ENCODE results near the gene SCYL1. TPM values are rescaled to one million over a fixed set of nuclear protein-coding genes. Genes with fewer than 3 reads are reported as not detected.
"Not testable (repeated sequence)": the region's sequence is repeated elsewhere in the genome, so short reads cannot be mapped to it uniquely, and the experiment has no call there.

Gene SCYL1
- polyA plus RNA-seq, 1 donor (not counting 4 experiments of a cell fraction or from before 2014, with no cell fraction given), result 31.3 TPM

DNA sequence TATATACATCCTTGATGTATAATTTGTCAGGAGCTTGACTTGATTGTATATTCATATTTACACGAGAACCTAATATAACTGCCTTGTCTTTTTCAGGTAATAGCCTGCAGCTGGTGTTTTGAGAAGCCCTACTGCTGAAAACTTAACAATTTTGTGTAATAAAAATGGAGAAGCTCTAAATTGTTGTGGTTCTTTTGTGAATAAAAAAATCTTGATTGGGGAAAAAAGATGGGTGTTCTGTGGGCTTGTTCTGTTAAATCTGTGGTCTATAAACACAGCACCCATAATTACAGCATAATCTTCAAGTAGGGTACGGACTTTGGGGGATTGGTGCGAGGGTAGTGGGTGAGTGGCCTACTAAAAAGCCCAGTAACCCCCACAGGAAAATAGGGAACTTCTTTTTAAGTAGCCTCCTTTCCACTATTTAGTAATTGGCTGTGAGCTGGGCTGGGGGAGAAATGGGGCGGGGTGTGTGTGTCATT, 18.6 kb upstream of the SCYL1 start:
- H3K27me3 ChIP-seq (ENCODE audit: control insufficient read depth, extremely low read depth, insufficient read depth, low read length), result no peaks in the 10 kb centered on the region
- DNase-seq (ENCODE audit: low read depth, low spot score) (no peak), FAIRE-seq (no peak)
- TF ChIP-seq, protein P1, sequence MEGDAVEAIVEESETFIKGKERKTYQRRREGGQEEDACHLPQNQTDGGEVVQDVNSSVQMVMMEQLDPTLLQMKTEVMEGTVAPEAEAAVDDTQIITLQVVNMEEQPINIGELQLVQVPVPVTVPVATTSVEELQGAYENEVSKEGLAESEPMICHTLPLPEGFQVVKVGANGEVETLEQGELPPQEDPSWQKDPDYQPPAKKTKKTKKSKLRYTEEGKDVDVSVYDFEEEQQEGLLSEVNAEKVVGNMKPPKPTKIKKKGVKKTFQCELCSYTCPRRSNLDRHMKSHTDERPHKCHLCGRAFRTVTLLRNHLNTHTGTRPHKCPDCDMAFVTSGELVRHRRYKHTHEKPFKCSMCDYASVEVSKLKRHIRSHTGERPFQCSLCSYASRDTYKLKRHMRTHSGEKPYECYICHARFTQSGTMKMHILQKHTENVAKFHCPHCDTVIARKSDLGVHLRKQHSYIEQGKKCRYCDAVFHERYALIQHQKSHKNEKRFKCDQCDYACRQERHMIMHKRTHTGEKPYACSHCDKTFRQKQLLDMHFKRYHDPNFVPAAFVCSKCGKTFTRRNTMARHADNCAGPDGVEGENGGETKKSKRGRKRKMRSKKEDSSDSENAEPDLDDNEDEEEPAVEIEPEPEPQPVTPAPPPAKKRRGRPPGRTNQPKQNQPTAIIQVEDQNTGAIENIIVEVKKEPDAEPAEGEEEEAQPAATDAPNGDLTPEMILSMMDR (optimal IDR thresholded peaks at IDR 0.05 in 1 of 3, IDR thresholded peaks at IDR 0.05 in 1 of 3, conservative IDR thresholded peaks at IDR 0.05 in 1 of 3; ENCODE audit: extremely low read depth in 1 of 3, insufficient read depth in 2 of 3, low read length in 3 of 3), result no peak
- no peak for TF ChIP-seq EZH2 (IDR thresholded peaks at IDR 0.05; ENCODE audit: low read length)
- peaks cover 27% of the 10 kb centered on the region for H4K20me1 ChIP-seq (ENCODE audit: control insufficient read depth, extremely low read depth, insufficient read depth, low read length)
- H3K4me1 ChIP-seq (ENCODE audit: control insufficient read depth, extremely low read depth, insufficient read depth, low read length), result peaks cover 14% of the 10 kb centered on the region
- H3K4me3 ChIP-seq (ENCODE audit: control insufficient read depth in 2 of 3, extremely low read depth in 1 of 3, insufficient read depth in 2 of 3, low read depth in 1 of 3, low read length in 3 of 3), result no peak overlapping the region
- H2AFZ ChIP-seq (ENCODE audit: control insufficient read depth, low read length), result no peak overlapping the region
- H3K36me3 ChIP-seq (ENCODE audit: control insufficient read depth in 2 of 2, extremely low read depth in 1 of 2, insufficient read depth in 2 of 2, low read length in 2 of 2), result peaks cover 3 to 35% of the 10 kb centered on the region in 2 experiments
- peaks cover 38% of the 10 kb centered on the region for H3K79me2 ChIP-seq (ENCODE audit: control insufficient read depth, insufficient read depth, low read length)
- dilution Hi-C loops (cut with MboI; ENCODE audit: extremely low pct_ligation_motif_present, low sequenced_read_pairs), result no loop called here
- peak overlapping the region; percentile 28 for H3K4me2 ChIP-seq (ENCODE audit: control insufficient read depth, extremely low read depth, insufficient read depth, low read depth, low read length)
- H3K9me3 ChIP-seq (ENCODE audit: control insufficient read depth, low read depth, low read length), result no peaks in the 10 kb centered on the region
- H3K9me1 ChIP-seq (ENCODE audit: control insufficient read depth, extremely low read depth, insufficient read depth, low read length), result no peaks in the 10 kb centered on the region
- peak overlapping the region; percentile 40 for H3K9ac ChIP-seq (ENCODE audit: control insufficient read depth, extremely low read depth, insufficient read depth, low read length)
- H3K27ac ChIP-seq (ENCODE audit: control insufficient read depth, insufficient read depth, low read length), result peak overlapping the region; percentile 100

DNA sequence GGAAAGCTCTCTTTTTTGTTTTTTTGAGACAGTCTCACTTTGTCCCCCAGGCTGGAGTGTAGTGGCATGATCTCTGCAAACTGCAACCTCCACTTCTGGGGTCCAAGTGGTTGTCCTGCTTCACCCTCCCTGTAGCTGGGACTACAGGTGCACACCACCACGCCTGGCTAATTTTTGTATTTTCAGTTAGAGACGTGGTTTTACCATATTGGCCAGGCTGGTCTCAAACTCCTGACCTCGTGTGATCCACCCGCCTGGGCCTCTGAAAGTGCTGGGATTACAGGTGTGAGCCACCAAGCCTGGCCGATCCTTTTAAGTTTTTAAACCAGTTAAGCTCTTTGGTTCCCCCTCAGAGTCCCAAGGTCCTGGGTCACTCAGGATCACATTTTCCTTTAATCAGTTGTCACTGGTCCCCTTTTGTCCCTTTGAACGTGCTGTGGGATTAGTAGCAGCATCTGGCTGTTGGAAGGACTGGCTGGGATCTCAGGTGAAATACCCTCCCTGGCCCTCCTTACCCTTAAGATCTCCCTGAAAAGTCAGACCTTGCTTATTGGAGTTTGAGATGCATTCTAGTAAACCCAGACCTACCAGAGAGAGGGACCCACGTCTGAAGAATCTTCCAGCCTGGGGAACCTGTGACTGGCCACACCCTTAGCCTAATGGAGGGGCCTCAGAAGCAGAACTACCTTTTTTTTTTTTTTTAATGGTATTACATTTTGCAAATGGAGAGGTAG, 17.9 kb upstream of the SCYL1 start:
- Histone ChIP-seq H3K36me3 (ENCODE audit: control insufficient read depth in 2 of 2, extremely low read depth in 1 of 2, insufficient read depth in 2 of 2, low read length in 2 of 2) (peaks cover 2 to 29% of the 10 kb centered on the region in 2 experiments), H2AFZ (ENCODE audit: control insufficient read depth, low read length) (no peak overlapping the region), H3K9ac (ENCODE audit: control insufficient read depth, extremely low read depth, insufficient read depth, low read length) (peak overlapping the region; percentile 67), H4K20me1 (ENCODE audit: control insufficient read depth, extremely low read depth, insufficient read depth, low read length) (peaks cover 21% of the 10 kb centered on the region), H3K27me3 (ENCODE audit: control insufficient read depth, extremely low read depth, insufficient read depth, low read length) (no peaks in the 10 kb centered on the region), H3K9me3 (ENCODE audit: control insufficient read depth, low read depth, low read length) (no peaks in the 10 kb centered on the region), H3K27ac (ENCODE audit: control insufficient read depth, insufficient read depth, low read length) (peak overlapping the region; percentile 100), H3K9me1 (ENCODE audit: control insufficient read depth, extremely low read depth, insufficient read depth, low read length) (no peaks in the 10 kb centered on the region), H3K4me3 (ENCODE audit: control insufficient read depth in 2 of 3, extremely low read depth in 1 of 3, insufficient read depth in 2 of 3, low read depth in 1 of 3, low read length in 3 of 3) (peak overlapping the region in 1 of 3 experiments; percentile 17), H3K4me2 (ENCODE audit: control insufficient read depth, extremely low read depth, insufficient read depth, low read depth, low read length) (peak overlapping the region; percentile 28), H3K79me2 (ENCODE audit: control insufficient read depth, insufficient read depth, low read length) (peaks cover 32% of the 10 kb centered on the region), H3K4me1 (ENCODE audit: control insufficient read depth, extremely low read depth, insufficient read depth, low read length) (peaks cover 14% of the 10 kb centered on the region)
- dilution Hi-C loops (cut with MboI; ENCODE audit: extremely low pct_ligation_motif_present, low sequenced_read_pairs), result no loop called here
- FAIRE-seq, result no peak
- no peak for DNase-seq (ENCODE audit: low read depth, low spot score)
- TF ChIP-seq EZH2 (IDR thresholded peaks at IDR 0.05; ENCODE audit: low read length), result no peak
- TF ChIP-seq, protein P1 (optimal IDR thresholded peaks at IDR 0.05 in 1 of 3, IDR thresholded peaks at IDR 0.05 in 1 of 3, conservative IDR thresholded peaks at IDR 0.05 in 1 of 3; ENCODE audit: extremely low read depth in 1 of 3, insufficient read depth in 2 of 3, low read length in 3 of 3), result no peak

DNA sequence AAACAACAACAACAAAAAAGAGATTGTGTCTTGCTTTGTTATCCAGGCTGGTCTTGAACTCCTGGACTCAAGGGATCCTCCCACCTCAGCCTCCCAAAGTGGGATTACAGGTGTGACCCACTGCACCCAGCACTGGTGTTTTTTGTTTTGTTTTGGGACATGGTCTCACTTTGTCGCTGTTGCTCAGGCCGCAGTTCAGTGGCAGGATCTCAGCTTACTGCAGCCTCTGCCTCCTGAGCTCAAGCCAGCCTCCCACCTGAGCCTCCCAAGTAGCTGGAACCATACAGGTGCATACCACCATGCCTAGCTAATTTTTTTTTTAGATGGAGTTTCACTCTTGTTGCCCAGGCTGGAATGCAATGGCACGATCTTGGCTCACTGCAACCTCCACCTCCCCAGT, 12.6 kb upstream of the SCYL1 start:
- H3K4me1 ChIP-seq (ENCODE audit: control insufficient read depth, extremely low read depth, insufficient read depth, low read length); H3K4me2 ChIP-seq (ENCODE audit: control insufficient read depth, extremely low read depth, insufficient read depth, low read depth, low read length); H3K9ac ChIP-seq (ENCODE audit: control insufficient read depth, extremely low read depth, insufficient read depth, low read length); dilution Hi-C loops (cut with MboI; ENCODE audit: extremely low pct_ligation_motif_present, low sequenced_read_pairs); H3K36me3 ChIP-seq (ENCODE audit: control insufficient read depth in 2 of 2, extremely low read depth in 1 of 2, insufficient read depth in 2 of 2, low read length in 2 of 2); DNase-seq (ENCODE audit: low read depth, low spot score); H3K27ac ChIP-seq (ENCODE audit: control insufficient read depth, insufficient read depth, low read length); H4K20me1 ChIP-seq (ENCODE audit: control insufficient read depth, extremely low read depth, insufficient read depth, low read length); FAIRE-seq; H3K9me3 ChIP-seq (ENCODE audit: control insufficient read depth, low read depth, low read length); H3K79me2 ChIP-seq (ENCODE audit: control insufficient read depth, insufficient read depth, low read length); H3K4me3 ChIP-seq (ENCODE audit: control insufficient read depth in 2 of 3, extremely low read depth in 1 of 3, insufficient read depth in 2 of 3, low read depth in 1 of 3, low read length in 3 of 3); H3K9me1 ChIP-seq (ENCODE audit: control insufficient read depth, extremely low read depth, insufficient read depth, low read length); H2AFZ ChIP-seq (ENCODE audit: control insufficient read depth, low read length); H3K27me3 ChIP-seq (ENCODE audit: control insufficient read depth, extremely low read depth, insufficient read depth, low read length): not testable (repeated sequence)
